Trophoblast cell (in vitro differentiated cells and primary cell): ENCODE results near the gene NR6A1.

Experiments
- DNase-seq, 2 donors: peaks; one replicate each; pipeline ENCODE4 v3.0.0-alpha.2; 2016
- H2AFZ ChIP-seq: 2 replicates; pipeline ENCODE4 v1.6.1; 2013; ENCODE audit warnings: low read length, moderate library complexity, mild to moderate bottlenecking; ENCODE audit not compliant: insufficient read depth, poor library complexity
- H2AK5ac ChIP-seq: 2 replicates; pipeline ENCODE4 v1.6.1; 2013; ENCODE audit warnings: mild to moderate bottlenecking, low read length
- H2BK120ac ChIP-seq: 2 replicates; pipeline ENCODE4 v1.6.1; 2013; ENCODE audit warnings: low read length, mild to moderate bottlenecking, moderate library complexity; ENCODE audit not compliant: insufficient read depth, poor library complexity
- H2BK12ac ChIP-seq: 2 replicates; pipeline ENCODE4 v1.6.1; 2013; ENCODE audit warnings: mild to moderate bottlenecking, low read length, moderate library complexity
- H2BK5ac ChIP-seq: 2 replicates; pipeline ENCODE4 v1.6.1; 2013; ENCODE audit warnings: low read length, low read depth, moderate library complexity, mild to moderate bottlenecking; ENCODE audit not compliant: poor library complexity
- H3K14ac ChIP-seq: 2 replicates; pipeline ENCODE4 v1.6.1; 2013; ENCODE audit warnings: mild to moderate bottlenecking, low read length
- H3K18ac ChIP-seq: 2 replicates; pipeline ENCODE4 v1.6.1; 2013; ENCODE audit warnings: mild to moderate bottlenecking, low read length
- H3K23ac ChIP-seq: 2 replicates; pipeline ENCODE4 v1.6.1; 2013; ENCODE audit warnings: low read length
- H3K27ac ChIP-seq: 2 replicates; pipeline ENCODE4 v1.5.1; 2013; ENCODE audit warnings: low read depth, mild to moderate bottlenecking, inconsistent platforms, low read length, moderate library complexity
- H3K27me3 ChIP-seq: 2 replicates; pipeline ENCODE4 v1.6.1; 2013; ENCODE audit warnings: inconsistent platforms, mild to moderate bottlenecking, low read length, moderate library complexity; ENCODE audit not compliant: insufficient read depth
- H3K36me3 ChIP-seq, 2 experiments: 1 replicate in 1 of 2; 2 replicates in 1 of 2; pipeline ENCODE4 v1.6.1; 2013; ENCODE audit warnings: low read length in 2 of 2, mild to moderate bottlenecking in 2 of 2, moderate library complexity in 1 of 2; ENCODE audit not compliant: insufficient read depth in 2 of 2, control insufficient read depth in 1 of 2
- H3K4ac ChIP-seq: 2 replicates; pipeline ENCODE4 v1.6.1; 2013; ENCODE audit warnings: low read depth, mild to moderate bottlenecking, low read length, moderate library complexity
- H3K4me1 ChIP-seq, 2 experiments: 1 replicate in 1 of 2; 2 replicates in 1 of 2; pipeline ENCODE4 v1.6.1; 2013; ENCODE audit warnings: low read length in 2 of 2, mild to moderate bottlenecking in 2 of 2, moderate library complexity in 1 of 2; ENCODE audit not compliant: insufficient read depth in 2 of 2, control insufficient read depth in 1 of 2
- H3K4me2 ChIP-seq: 2 replicates; pipeline ENCODE4 v1.6.1; 2013; ENCODE audit warnings: inconsistent platforms, mild to moderate bottlenecking, low read length, moderate library complexity
- H3K4me3 ChIP-seq: 2 replicates; pipeline ENCODE4 v1.5.1; 2013; ENCODE audit warnings: mild to moderate bottlenecking, low read depth, low read length, inconsistent platforms
- H3K79me1 ChIP-seq: one replicate; pipeline ENCODE4 v1.6.1; 2013; ENCODE audit warnings: low read length
- H3K79me2 ChIP-seq: 2 replicates; pipeline ENCODE4 v1.6.1; 2013; ENCODE audit warnings: low read length, mild to moderate bottlenecking; ENCODE audit not compliant: control insufficient read depth, insufficient read depth, poor library complexity
- H3K9ac ChIP-seq: 2 replicates; pipeline ENCODE4 v1.6.1; 2013; ENCODE audit warnings: mild to moderate bottlenecking, low read length
- H3K9me3 ChIP-seq: 2 replicates; pipeline ENCODE4 v1.6.1; 2013; ENCODE audit warnings: low read depth, mild to moderate bottlenecking, control low read depth, inconsistent platforms, low read length; ENCODE audit not compliant: insufficient read depth
- H4K12ac ChIP-seq: 2 replicates; pipeline ENCODE4 v1.6.1; 2013; ENCODE audit warnings: low read depth, mild to moderate bottlenecking, low read length, moderate library complexity
- H4K8ac ChIP-seq: 2 replicates; pipeline ENCODE4 v1.6.1; 2013; ENCODE audit warnings: low read depth, mild to moderate bottlenecking, low read length, moderate library complexity
- H4K91ac ChIP-seq: one replicate; pipeline ENCODE4 v1.6.1; 2013; ENCODE audit warnings: low read depth, mild to moderate bottlenecking, low read length, moderate library complexity
- WGBS: extraction: QIAGEN DNeasy Blood & Tissue Kit; methylation state at CpG from one replicate; pipeline ENCODE4 v1.1.7; 2013; ENCODE audit warnings: missing lambda C conversion rate; ENCODE audit not compliant: insufficient read length, insufficient coverage; ENCODE audit errors: extremely low coverage; 5-methylcytosine and 5-hydroxymethylcytosine counted together

NR6A1 gene

DNA sequence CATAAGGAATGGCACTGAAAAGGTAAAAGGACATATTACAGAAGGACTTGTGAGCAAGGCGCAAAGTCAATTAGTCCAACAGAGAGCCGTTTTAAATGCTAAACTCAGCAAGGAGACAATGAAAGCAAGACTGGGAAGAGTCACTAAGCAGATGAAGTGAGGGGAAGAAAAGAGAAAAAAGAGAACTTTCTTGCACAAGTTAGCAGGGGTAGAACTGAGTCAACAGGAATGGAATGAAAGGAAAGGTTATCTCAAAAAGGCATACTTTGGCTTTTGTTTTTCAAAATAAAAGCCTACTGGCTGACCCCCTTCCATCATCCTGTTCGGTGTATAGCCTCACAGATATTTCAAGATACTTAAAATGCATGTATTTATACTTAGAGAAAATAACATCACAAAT, 75.0 kb downstream of the NR6A1 start:
- Histone ChIP-seq H3K14ac (no peak overlapping the region), H2BK5ac (no peak overlapping the region), H3K79me2 (peaks cover 4% of the 10 kb centered on the region), H2BK12ac (no peak overlapping the region), H3K4me2 (no peak overlapping the region), H3K4me3 (no peak overlapping the region), H3K9me3 (peaks cover 1% of the 10 kb centered on the region), H3K18ac (no peak overlapping the region), H4K91ac (no peak overlapping the region), H2AK5ac (no peak overlapping the region), H3K4ac (no peak overlapping the region), H2AFZ (no peak overlapping the region), H3K27me3 (no peaks in the 10 kb centered on the region), H3K27ac (peak overlapping the region; percentile 98), H3K79me1 (peaks cover 17% of the 10 kb centered on the region), H3K4me1 (peaks cover 10 to 25% of the 10 kb centered on the region in 2 experiments), H4K12ac (no peak overlapping the region), H2BK120ac (no peak overlapping the region), H3K9ac (no peak overlapping the region), H3K23ac (no peak overlapping the region), H4K8ac (no peak overlapping the region), H3K36me3 (peaks cover 11 to 12% of the 10 kb centered on the region in 2 experiments)
- peak in 1 of 2 donors; percentile 82 for DNase-seq
- no CpG with 5 or more reads among the region's 3 CpGs for WGBS

DNA sequence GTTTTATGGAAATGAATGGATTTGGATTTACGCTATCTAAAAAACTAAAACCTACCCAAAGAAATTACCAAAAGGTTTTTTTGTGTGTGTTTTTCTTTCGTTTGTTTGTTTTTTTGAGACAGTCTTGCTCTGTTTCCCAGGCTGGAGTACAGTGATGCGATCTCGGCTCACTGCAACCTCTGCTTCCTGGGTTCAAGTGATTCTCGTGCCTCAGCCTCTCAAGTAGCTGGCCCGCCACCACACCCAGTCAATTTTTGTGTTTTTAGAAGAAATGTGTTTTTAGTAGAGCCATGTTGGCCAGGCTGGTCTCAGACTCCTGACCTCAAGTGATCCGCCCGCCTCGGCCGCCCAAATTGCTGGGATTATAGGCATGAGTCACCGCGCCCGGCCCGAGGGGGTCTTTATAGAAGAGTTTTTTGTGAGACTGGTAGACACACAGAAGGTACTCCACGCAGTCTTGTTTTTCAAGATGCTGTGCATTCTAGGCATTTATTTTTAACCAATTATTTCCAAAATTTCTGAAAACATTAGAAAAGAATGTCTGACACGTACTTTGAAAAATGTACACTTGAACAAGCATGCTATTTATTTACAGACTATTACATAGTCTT, 75.7 kb downstream of the NR6A1 start:
- Histone ChIP-seq H2BK120ac (no peak overlapping the region), H3K4me3 (no peak overlapping the region), H3K4ac (no peak overlapping the region), H3K9me3 (peaks cover 1% of the 10 kb centered on the region), H3K79me1 (peaks cover 17% of the 10 kb centered on the region), H2AFZ (no peak overlapping the region), H4K12ac (no peak overlapping the region), H3K27me3 (no peaks in the 10 kb centered on the region), H2BK5ac (peak overlapping the region; percentile 72), H3K18ac (peak overlapping the region; percentile 51), H3K14ac (no peak overlapping the region), H2BK12ac (no peak overlapping the region), H3K27ac (peak overlapping the region; percentile 65), H3K79me2 (peaks cover 4% of the 10 kb centered on the region), H4K91ac (no peak overlapping the region), H3K4me1 (peaks cover 10 to 25% of the 10 kb centered on the region in 2 experiments), H3K4me2 (no peak overlapping the region), H2AK5ac (no peak overlapping the region), H3K9ac (no peak overlapping the region), H4K8ac (no peak overlapping the region), H3K23ac (no peak overlapping the region), H3K36me3 (peaks cover 7 to 9% of the 10 kb centered on the region in 2 experiments)
- WGBS, result no CpG with 5 or more reads among the region's 16 CpGs
- DNase-seq, result peak; percentile 95 to 97

DNA sequence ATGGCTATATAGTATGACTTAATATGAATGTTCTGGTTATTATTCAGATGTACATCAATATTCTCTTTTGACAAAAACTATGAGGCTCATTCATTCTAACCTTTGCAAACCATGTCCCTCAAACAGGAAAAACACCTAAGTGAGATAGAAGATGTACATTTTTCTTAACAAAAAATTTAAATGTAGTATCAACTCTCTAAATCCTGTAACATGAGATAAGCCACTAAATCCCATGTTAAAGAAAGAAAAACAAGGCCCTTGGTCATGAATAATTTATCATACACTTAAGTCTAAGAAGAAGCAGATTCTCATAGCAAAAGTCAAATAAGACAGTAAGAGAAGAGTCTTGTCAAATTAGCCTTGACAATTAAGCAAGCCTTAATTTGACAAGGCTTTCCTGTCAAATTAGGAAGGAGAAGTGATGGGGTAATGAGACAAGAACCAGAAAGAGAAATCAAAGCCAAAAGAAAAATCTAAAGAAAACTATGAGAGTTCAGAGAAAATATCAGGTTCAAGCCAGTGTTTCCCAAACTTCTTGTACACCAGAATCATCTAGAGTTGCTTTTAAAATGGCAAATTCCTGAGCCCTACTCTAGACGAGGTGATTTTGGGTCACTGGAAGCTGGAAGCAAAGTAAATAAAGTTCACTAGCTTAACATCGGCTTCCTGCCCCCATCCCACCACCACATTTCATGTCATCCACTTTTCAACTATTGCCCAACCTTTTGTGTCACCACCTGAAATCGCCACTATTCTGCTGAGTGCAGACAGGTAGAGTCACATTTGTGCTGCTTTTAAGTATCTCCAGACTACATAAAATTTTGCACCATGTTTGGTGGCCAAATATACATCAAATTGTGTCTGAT, 76.5 kb downstream of the NR6A1 start:
- Histone ChIP-seq H4K91ac (no peak overlapping the region), H3K27ac (peak overlapping the region; percentile 65), H3K79me2 (peaks cover 4% of the 10 kb centered on the region), H3K9ac (no peak overlapping the region), H2AFZ (no peak overlapping the region), H2BK5ac (peak overlapping the region; percentile 11), H3K9me3 (peaks cover 1% of the 10 kb centered on the region), H3K4me2 (no peak overlapping the region), H2BK12ac (no peak overlapping the region), H3K4me3 (no peak overlapping the region), H4K8ac (no peak overlapping the region), H4K12ac (no peak overlapping the region), H3K79me1 (peaks cover 17% of the 10 kb centered on the region), H2AK5ac (no peak overlapping the region), H3K18ac (no peak overlapping the region), H3K36me3 (peaks cover 4 to 5% of the 10 kb centered on the region in 2 experiments), H2BK120ac (no peak overlapping the region), H3K23ac (no peak overlapping the region), H3K4me1 (peaks cover 10 to 22% of the 10 kb centered on the region in 2 experiments), H3K27me3 (no peaks in the 10 kb centered on the region), H3K14ac (no peak overlapping the region), H3K4ac (no peak overlapping the region)
- no CpG with 5 or more reads among the region's 3 CpGs for WGBS
- DNase-seq, result peak; percentile 79 to 93

DNA sequence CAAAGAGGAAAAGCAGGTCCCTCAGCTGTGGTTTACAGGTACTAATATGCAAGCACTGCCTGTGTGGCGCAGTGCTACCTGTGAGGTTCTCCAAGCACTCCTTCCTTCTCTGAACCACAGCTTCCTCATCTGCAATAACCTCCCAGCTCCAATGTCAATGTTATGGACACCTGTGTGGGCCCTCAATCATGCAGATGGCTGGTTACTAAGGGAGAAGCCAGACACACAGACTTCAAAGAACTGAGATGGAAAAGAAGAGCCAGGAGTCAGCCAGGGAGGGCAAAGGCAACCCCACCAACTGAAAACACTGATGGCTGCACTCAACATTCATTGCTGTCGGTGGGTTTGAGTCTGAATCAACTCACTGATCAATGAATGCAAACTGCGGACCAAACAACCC, 77.7 kb downstream of the NR6A1 start:
- H4K8ac ChIP-seq, result no peak overlapping the region
- no peak overlapping the region for H3K27ac ChIP-seq
- H3K23ac ChIP-seq, result no peak overlapping the region
- peaks cover 4% of the 10 kb centered on the region for H3K79me2 ChIP-seq
- no peak overlapping the region for H3K14ac ChIP-seq
- H3K9ac ChIP-seq, result peak overlapping the region; percentile 49
- no peak overlapping the region for H4K12ac ChIP-seq
- no peak overlapping the region for H2BK12ac ChIP-seq
- peaks cover 12% of the 10 kb centered on the region for H3K79me1 ChIP-seq
- H2AFZ ChIP-seq, result no peak overlapping the region
- H3K4me1 ChIP-seq, result peaks cover 10 to 16% of the 10 kb centered on the region in 2 experiments
- peaks cover 4 to 5% of the 10 kb centered on the region in 2 experiments for H3K36me3 ChIP-seq
- peaks cover 1% of the 10 kb centered on the region for H3K9me3 ChIP-seq
- no peak overlapping the region for H3K4me2 ChIP-seq
- peak overlapping the region; percentile 56 for H3K18ac ChIP-seq
- H4K91ac ChIP-seq, result peak overlapping the region; percentile 13
- peak overlapping the region; percentile 2 for H2BK120ac ChIP-seq
- H2BK5ac ChIP-seq, result no peak overlapping the region
- DNase-seq, result no peak
- H3K4me3 ChIP-seq, result no peak overlapping the region
- H3K27me3 ChIP-seq, result no peaks in the 10 kb centered on the region
- H3K4ac ChIP-seq, result no peak overlapping the region
- no peak overlapping the region for H2AK5ac ChIP-seq
- no CpG with 5 or more reads among the region's 3 CpGs for WGBS
